HG03097 (cell line): Measurements from ENCODE around the gene RAPGEF4.
"Not testable (repeated sequence)": the region's sequence is repeated elsewhere in the genome, so short reads cannot be mapped to it uniquely, and the experiment has no call there.

Experiments used
- ATAC-seq: cut with Tn5 transposase; IDR thresholded peaks from one replicate; pipeline ENCODE4 v1.9.1; 2021; ENCODE audit not compliant: unreplicated experiment, low FRiP score

RAPGEF4 gene

GRCh38 chr2:172725746-172726145, 9.9 kb upstream of the RAPGEF4 start:
- no peak for ATAC-seq

GRCh38 chr2:172726172-172726735, 9.4 kb upstream of the RAPGEF4 start:
- ATAC-seq: no peak

- ATAC-seq: no peak
These were observed 5.2 kb upstream of the RAPGEF4 start for GRCh38 chr2:172730411-172730810.

DNA sequence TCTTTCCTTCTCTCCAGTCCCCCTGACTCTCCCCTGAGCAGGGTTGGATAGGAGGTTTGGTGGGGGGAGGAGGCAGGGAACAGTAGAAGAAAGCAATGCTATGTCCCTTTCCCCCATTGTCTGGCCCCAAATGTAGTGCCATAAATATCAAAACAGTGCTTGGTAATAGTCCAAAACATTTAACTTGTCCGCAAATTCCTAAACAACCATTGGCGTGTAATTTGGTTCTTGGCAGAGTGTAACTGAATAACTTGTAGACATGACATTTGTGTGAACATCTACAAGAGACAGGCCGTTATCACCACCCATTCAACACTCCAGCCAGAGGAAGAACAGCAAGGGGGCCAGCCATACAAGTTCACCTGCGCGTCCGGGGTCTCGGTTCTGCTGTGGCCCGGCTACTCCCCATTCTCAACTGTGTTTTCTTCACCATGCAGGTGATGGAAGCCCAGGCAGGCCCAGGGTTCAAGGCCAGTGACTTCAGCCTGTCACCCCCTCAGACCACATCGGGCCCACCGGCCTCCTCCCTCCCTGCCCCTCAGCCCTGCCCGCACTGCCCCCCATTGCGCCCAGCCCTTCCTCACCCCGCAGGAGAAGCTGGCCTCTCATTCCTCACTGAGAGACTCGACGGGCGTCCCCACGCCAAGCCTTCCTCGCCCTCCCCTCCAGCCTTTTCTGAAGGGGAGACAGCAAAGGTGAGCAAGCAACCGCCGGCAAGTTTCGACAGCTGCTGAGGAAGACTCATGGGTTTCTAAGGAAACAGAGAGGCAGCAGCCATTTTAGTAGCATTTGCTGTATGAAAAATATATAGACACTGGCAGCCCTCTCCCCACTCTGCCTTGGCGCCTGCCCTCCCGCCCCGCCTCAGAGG, 699 bp upstream of the RAPGEF4 start:
- no peak for ATAC-seq

- ATAC-seq: no peak
These were observed 954 bp downstream of the RAPGEF4 start for GRCh38 chr2:172736424-172737174.

- ATAC-seq: no peak
These were observed 4.1 kb downstream of the RAPGEF4 start for GRCh38 chr2:172739661-172740266.

DNA sequence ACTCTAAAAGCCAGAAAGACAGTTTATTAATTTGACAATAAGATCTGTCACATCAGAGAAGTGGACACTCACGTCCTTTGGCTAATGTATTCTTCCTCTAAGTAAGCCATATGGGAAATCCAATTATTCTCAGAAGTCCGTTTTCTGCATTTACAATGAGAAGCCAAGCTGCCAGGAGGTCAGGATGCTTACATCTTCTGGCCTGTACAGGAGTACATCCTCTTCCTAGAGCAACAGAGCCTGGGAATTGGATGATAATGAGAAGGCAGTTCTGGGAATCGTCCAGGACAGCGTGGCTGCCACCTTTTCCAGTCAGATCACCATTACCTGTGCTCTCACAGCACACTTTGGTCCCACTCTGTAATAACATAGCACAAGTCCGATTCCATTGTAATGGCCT, 5.2 kb downstream of the RAPGEF4 start:
- no peak for ATAC-seq

- no peak for ATAC-seq
These were observed 7.4 kb downstream of the RAPGEF4 start for GRCh38 chr2:172742931-172743540.

DNA sequence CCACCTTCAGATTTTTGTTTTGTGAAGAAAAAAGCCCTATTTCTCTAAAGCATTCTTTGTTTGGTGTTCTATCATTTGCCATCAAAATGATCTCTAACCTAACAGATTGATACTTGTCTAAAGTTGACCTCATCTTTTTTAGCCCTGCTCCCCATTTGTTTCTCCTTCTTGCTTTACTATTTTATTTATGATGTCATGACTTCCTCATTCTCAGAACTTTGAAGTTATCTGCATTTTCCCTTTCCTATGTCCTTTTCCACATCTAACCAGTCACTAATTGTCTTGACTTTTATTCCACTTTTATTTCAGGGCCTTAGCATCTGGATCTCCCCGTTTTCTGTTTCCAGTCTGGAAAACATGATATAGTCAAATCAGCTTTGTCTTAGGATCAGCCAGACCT, 8.3 kb downstream of the RAPGEF4 start:
- ATAC-seq: no peak

DNA sequence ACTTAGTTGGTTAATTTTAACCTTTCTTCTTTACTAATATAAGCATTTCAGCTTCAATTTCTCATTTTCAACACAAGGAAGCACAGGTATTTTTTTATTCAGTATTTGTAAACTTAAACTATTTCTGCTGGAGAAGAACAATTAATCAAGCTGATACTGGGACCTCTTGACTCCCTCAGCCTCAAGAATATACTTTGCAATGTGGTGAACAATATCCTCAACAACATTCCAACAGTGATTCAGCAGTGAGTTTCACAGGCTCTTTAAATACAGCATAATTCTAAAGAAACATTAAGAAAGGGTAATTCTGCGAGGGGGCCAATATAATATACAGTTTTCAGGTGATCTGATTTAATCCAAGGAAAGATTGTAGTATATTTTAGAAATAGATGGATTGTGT, 10.0 kb downstream of the RAPGEF4 start:
- ATAC-seq: no peak

- not testable (repeated sequence) for ATAC-seq
These were observed 12.9 kb downstream of the RAPGEF4 start for GRCh38 chr2:172748543-172748942.

DNA sequence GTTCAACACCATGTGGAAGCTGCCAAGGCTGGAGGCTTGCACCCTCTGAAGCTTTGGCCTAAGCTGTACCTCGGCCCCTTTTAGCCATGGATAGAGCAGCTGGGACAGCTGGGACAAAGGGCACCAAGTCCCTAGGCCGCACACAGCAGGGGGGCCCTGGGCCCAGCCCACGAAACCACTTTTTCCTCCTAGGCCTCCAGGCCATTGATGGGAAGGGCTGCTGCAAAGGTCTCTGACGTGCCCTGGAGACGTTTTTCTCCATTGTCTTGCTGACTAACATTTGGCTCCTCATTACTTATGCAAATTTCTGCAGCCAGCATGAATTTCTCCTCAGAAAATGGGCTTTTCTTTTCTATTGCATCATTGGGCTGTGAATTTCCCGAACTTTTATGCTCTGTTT, 13.7 kb downstream of the RAPGEF4 start:
- no peak for ATAC-seq

- ATAC-seq: no peak
These were observed 15.9 kb downstream of the RAPGEF4 start for GRCh38 chr2:172751564-172751963.

DNA sequence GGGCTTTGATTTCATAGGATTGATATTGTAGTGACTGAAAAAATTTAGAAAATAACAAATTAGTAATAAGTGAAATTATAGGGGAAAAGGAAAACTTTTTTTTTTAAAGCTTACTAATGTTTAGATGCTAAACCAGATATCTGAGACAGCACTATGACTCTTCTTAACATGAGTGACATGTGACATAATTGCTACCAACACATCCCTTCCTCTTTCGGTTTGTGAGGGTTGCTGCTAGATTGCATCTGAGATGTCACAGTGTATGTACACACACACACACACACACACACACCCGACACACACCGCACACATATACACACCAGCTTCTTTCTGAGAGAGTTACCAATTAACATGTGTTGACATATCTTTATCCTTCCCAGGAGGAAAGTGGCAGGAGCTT, 18.0 kb downstream of the RAPGEF4 start:
- no peak for ATAC-seq

- ATAC-seq: no peak
These were observed 23.8 kb downstream of the RAPGEF4 start for GRCh38 chr2:172759441-172759840.

- ATAC-seq: no peak
These were observed 25.7 kb downstream of the RAPGEF4 start for GRCh38 chr2:172761306-172761705.

DNA sequence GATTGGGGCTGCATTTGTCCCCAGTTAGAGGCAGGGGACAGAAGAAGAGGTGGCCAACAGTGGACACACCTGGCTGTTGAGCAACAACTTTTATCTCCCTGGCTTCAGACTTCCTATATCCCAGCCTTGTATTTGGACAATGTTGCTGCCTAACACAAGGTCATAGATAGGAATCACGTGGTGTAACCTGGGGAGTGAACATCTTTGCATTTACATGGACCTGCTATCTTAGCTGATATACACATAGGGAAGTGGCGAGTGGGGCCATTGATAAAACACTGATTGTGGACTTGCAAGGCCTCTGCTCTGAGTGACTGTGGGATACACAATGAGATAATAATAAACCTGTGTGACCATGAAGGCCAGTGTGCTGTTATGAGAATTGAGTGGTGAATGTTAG, 26.9 kb downstream of the RAPGEF4 start:
- ATAC-seq: no peak

DNA sequence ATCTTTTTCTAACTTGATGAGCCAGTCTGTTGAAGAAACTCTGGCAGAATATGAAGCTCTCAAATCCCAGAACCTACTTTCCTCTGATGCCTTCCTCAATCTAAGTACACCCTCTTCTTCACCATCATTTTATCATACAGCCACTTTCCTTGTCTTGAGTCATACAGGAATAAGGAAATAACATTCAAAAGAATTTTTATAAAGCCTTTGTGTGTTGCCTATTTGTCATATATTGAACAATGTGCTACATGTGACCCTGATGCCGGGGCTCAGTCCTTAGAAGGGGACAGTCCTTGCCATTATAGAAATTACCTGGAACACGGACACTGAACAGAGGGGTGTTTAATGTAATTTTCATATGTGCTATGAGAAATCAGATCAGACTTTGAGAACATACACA, 27.4 kb downstream of the RAPGEF4 start:
- no peak for ATAC-seq

- ATAC-seq: no peak
These were observed 30.0 kb downstream of the RAPGEF4 start for GRCh38 chr2:172765662-172766061.

DNA sequence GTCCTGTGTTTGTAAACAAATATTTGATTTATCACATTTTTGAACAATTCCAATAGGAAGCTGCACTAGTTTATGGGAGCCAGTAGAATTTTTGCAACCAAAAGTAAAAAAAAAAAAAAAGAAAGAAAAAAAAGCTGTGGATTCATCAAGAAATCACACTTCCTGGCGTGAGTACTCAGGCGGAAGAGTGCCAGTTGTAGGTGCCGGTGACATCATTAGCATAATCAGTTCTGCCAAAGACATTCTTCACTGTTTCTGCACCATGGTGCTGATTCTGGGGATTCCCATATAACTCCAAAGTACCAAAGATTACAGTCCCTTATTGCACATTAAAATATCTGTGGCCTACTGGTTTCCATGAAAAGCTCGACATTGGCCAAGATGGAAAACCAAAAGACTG, 32.8 kb downstream of the RAPGEF4 start:
- ATAC-seq: no peak

- ATAC-seq: no peak
These were observed 34.2 kb downstream of the RAPGEF4 start for GRCh38 chr2:172769879-172770278.
